Endothelial cell (in vitro differentiated cells): ENCODE measurements around the gene COBL. TPM values are rescaled to one million over a fixed set of nuclear protein-coding genes. Genes with fewer than 3 reads are reported as not detected.

ENCODE experiments used
- DNase-seq: peaks from one replicate; pipeline ENCODE4 v3.0.0; 2021; ENCODE audit warnings: low spot score
- H3K27ac Mint-ChIP-seq: one replicate; pipeline ENCODE4 v1.8.0; 2021; ENCODE audit warnings: mixed read lengths, inconsistent platforms; ENCODE audit not compliant: unreplicated experiment
- H3K27me3 Mint-ChIP-seq: one replicate; pipeline ENCODE4 v1.8.0; 2021; ENCODE audit warnings: mild to moderate bottlenecking, moderate library complexity, mixed read lengths, inconsistent platforms; ENCODE audit not compliant: unreplicated experiment
- H3K36me3 Mint-ChIP-seq: one replicate; pipeline ENCODE4 v1.8.0; 2021; ENCODE audit warnings: mild to moderate bottlenecking, low read depth, mixed read lengths, inconsistent platforms; ENCODE audit not compliant: unreplicated experiment
- H3K4me1 Mint-ChIP-seq: one replicate; pipeline ENCODE4 v1.8.0; 2021; ENCODE audit warnings: mild to moderate bottlenecking, mixed read lengths, inconsistent platforms; ENCODE audit not compliant: unreplicated experiment
- H3K4me3 Mint-ChIP-seq: one replicate; pipeline ENCODE4 v1.8.0; 2021; ENCODE audit warnings: mild to moderate bottlenecking, mixed read lengths, inconsistent platforms; ENCODE audit not compliant: unreplicated experiment
- H3K9me3 Mint-ChIP-seq: one replicate; pipeline ENCODE4 v1.8.0; 2021; ENCODE audit warnings: mixed read lengths, inconsistent platforms; ENCODE audit not compliant: unreplicated experiment
- CTCF ChIP-seq: fragments of 200-600 bp; sonication (generic); IDR thresholded peaks from one replicate; pipeline ENCODE4 v1.5.0; 2021; ENCODE audit warnings: antibody characterized with exemption; ENCODE audit not compliant: unreplicated experiment
- total RNA-seq: library from RNA; stranded (reverse); fragmentation: NEBNext Ultra II Directional; extraction: Animal tissue kit (Norgen Biotek cat#: 25700); gene quantifications from one replicate; pipeline ENCODE4 v1.2.1, GENCODE V29; 2021; ENCODE audit not compliant: unreplicated experiment

The COBL gene
- total RNA-seq, 1 donor from 2014 or later = 1.8 TPM

- TF ChIP-seq CTCF = no peak
- H3K4me3 Mint-ChIP-seq = no peak overlapping the region
- H3K4me1 Mint-ChIP-seq = no peaks in the 10 kb centered on the region
- no peak overlapping the region for H3K27ac Mint-ChIP-seq
- no peak for DNase-seq
- H3K27me3 Mint-ChIP-seq = no peaks in the 10 kb centered on the region
- no peaks in the 10 kb centered on the region for H3K36me3 Mint-ChIP-seq
- H3K9me3 Mint-ChIP-seq = no peaks in the 10 kb centered on the region
Observed at GRCh38 chr7:51304729-51305128, 11.9 kb downstream of the COBL start.

- no peaks in the 10 kb centered on the region for H3K36me3 Mint-ChIP-seq
- no peak for TF ChIP-seq CTCF
- DNase-seq = no peak
- H3K4me1 Mint-ChIP-seq = no peaks in the 10 kb centered on the region
- no peak overlapping the region for H3K4me3 Mint-ChIP-seq
- H3K9me3 Mint-ChIP-seq = no peaks in the 10 kb centered on the region
- H3K27ac Mint-ChIP-seq = no peak overlapping the region
- H3K27me3 Mint-ChIP-seq = no peaks in the 10 kb centered on the region
Observed at GRCh38 chr7:51303142-51303525, 13.5 kb downstream of the COBL start.

GRCh38 chr7:51301806-51302205 lies 14.8 kb downstream of the COBL start:
- Mint-ChIP-seq H3K27ac (no peak overlapping the region), H3K4me1 (no peaks in the 10 kb centered on the region), H3K9me3 (no peaks in the 10 kb centered on the region), H3K27me3 (peaks cover 2% of the 10 kb centered on the region), H3K36me3 (no peaks in the 10 kb centered on the region), H3K4me3 (no peak overlapping the region)
- TF ChIP-seq CTCF = no peak
- DNase-seq = no peak

GRCh38 chr7:51300762-51301674 lies 15.6 kb downstream of the COBL start:
- H3K4me3 Mint-ChIP-seq = no peak overlapping the region
- H3K27me3 Mint-ChIP-seq = peaks cover 2% of the 10 kb centered on the region
- no peak for DNase-seq
- H3K36me3 Mint-ChIP-seq = no peaks in the 10 kb centered on the region
- TF ChIP-seq CTCF = no peak
- no peak overlapping the region for H3K27ac Mint-ChIP-seq
- H3K4me1 Mint-ChIP-seq = no peaks in the 10 kb centered on the region
- H3K9me3 Mint-ChIP-seq = no peaks in the 10 kb centered on the region

GRCh38 chr7:51299391-51300133 lies 17.0 kb downstream of the COBL start:
- Mint-ChIP-seq H3K9me3 (no peaks in the 10 kb centered on the region), H3K36me3 (no peaks in the 10 kb centered on the region), H3K27ac (no peak overlapping the region), H3K4me3 (no peak overlapping the region), H3K27me3 (peaks cover 2% of the 10 kb centered on the region), H3K4me1 (no peaks in the 10 kb centered on the region)
- peak; percentile 25 for TF ChIP-seq CTCF
- no peak for DNase-seq
